Ovary (tissue), 9 donors: Measurements from ENCODE around the gene TMF1. TPM values are rescaled to one million over a fixed set of nuclear protein-coding genes. Genes with fewer than 3 reads are reported as not detected.

Source experiments
- DNase-seq, 5 donors: peaks; one replicate each; pipeline ENCODE4 v3.0.0-alpha.2; 2019 to 2020
- H3K27ac ChIP-seq, 2 donors: fragments of 200-600 bp; one replicate each; pipeline versions ENCODE4 v1.5.1 to v1.8.0; 2019 to 2022
- H3K27me3 ChIP-seq: fragments of 200-600 bp; one replicate; pipeline ENCODE4 v1.8.0; 2022
- H3K36me3 ChIP-seq: fragments of 200-600 bp; sonication (generic); one replicate; pipeline ENCODE4 v1.5.1; 2019
- H3K4me1 ChIP-seq: one replicate; pipeline ENCODE4 v1.8.1; 2013; ENCODE audit warnings: mild to moderate bottlenecking, moderate library complexity; ENCODE audit not compliant: insufficient read depth
- H3K4me3 ChIP-seq: fragments of 200-600 bp; sonication (generic); one replicate; pipeline ENCODE4 v1.5.1; 2017
- H3K9me3 ChIP-seq, 2 donors: fragments of 200-600 bp in 1 of 2; sonication (generic) in 1 of 2; one replicate each; pipeline versions ENCODE4 v1.5.1 to v1.8.1; 2013 to 2019; ENCODE audit warnings: mild to moderate bottlenecking in 1 of 2, moderate library complexity in 1 of 2
- EP300 ChIP-seq: sonication (generic); formaldehyde crosslinking; IDR thresholded peaks from one replicate; pipeline ENCODE4 v1.6.1; 2017; ENCODE audit warnings: antibody characterized with exemption
- POLR2A ChIP-seq: fragments of 450-650 bp; IDR thresholded peaks from one replicate; pipeline ENCODE4 v1.6.1; 2017; ENCODE audit warnings: antibody characterized with exemption, mild to moderate bottlenecking, moderate library complexity
- WGBS, 3 donors: extraction: QIAGEN DNeasy Blood & Tissue Kit in 1 of 3; methylation state at CpG; one replicate each; pipeline versions ENCODE4 v1.1.5 to v1.1.7; 2013 to 2017; 5-methylcytosine and 5-hydroxymethylcytosine counted together
- intact Hi-C, 4 donors: fragments of 100-400 bp; cut with DNase I; formaldehyde crosslinking; loops; one replicate each; pipeline versions ENCODE4 v1.11.0 to v1.15.1; 2022 to 2023
- polyA plus RNA-seq, 2 donors: library from polyadenylated mRNA; stranded (reverse); fragments of 200-250 nt in 1 of 2; fragments of 350-450 nt in 1 of 2; fragmentation: Illumina TruSeq in 1 of 2; extraction: RNeasy Lipid Tissue Mini Kit (QIAGEN cat#74804) in 1 of 2; gene quantifications; one replicate each; pipeline ENCODE4 v1.2.3, GENCODE V29; 2013 to 2014
- total RNA-seq, 7 donors: library from RNA; depleted of rRNA in 2 of 7; stranded (reverse); fragments of >200 nt in 2 of 7; fragmentation: NEBNext Ultra II Directional in 3 of 7; extraction: Animal tissue kit (Norgen Biotek cat#: 25700) in 3 of 7; gene quantifications; one replicate each; pipeline versions ENCODE4 v1.1.0 to v1.2.4, GENCODE V29; 2016 to 2023
- TF ChIP-seq, protein P1 (sequence below), 3 donors: fragments of 450-650 bp in 2 of 3; fragments of 200-600 bp in 1 of 3; IDR thresholded peaks; one replicate each; pipeline versions ENCODE4 v1.5.1 to v1.8.0; 2016 to 2022; ENCODE audit warnings: antibody characterized with exemption in 3 of 3, mild to moderate bottlenecking in 1 of 3
- donor health status: DM: no; HTN: no; CAD: no; lungs with moderate emphysema.
- donor health status: DM: no; HTN: no; CAD: no.
- donor health status: Bipolar disorder and iron deficiency.
- donor health status: DM: yes; HTN: yes; CAD: no.
- donor health status: DM: no; HTN: no; CAD: no.
- donor health status: DM: yes; HTN: yes; CAD: no.

TMF1 gene
- total and polyA plus RNA-seq, 9 donors, result 10.7 to 36.4 (median 28.3) TPM

DNA sequence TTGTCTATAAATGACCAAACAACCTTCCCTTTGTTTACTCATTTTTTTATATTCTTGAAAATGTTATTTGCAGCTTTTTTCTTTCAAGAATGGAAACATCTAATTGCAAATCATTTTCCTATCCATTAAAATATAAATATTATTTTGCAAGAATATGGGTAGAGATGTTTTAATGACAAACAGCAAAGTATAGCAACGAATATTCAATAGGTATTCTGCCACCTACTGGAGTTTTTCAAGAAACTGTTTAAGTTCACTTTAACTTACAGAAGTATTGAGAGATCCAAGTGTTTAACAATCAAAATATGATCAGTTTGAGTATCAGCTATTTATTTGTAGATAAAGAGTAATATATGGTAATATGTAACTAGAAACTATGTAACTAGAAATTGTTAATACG, 31.7 kb downstream of the TMF1 start:
- no peak overlapping the region for H3K4me3 ChIP-seq
- H3K4me1 ChIP-seq, result no peaks in the 10 kb centered on the region
- WGBS, 3 donors, result 43 to 53% (median 50%) methylated on average over 2 of the region's 2 CpGs
- no peaks in the 10 kb centered on the region for H3K9me3 ChIP-seq
- intact Hi-C loops, result no loop called here
- TF ChIP-seq EP300 (no peak), POLR2A (no peak)
- TF ChIP-seq, protein P1, sequence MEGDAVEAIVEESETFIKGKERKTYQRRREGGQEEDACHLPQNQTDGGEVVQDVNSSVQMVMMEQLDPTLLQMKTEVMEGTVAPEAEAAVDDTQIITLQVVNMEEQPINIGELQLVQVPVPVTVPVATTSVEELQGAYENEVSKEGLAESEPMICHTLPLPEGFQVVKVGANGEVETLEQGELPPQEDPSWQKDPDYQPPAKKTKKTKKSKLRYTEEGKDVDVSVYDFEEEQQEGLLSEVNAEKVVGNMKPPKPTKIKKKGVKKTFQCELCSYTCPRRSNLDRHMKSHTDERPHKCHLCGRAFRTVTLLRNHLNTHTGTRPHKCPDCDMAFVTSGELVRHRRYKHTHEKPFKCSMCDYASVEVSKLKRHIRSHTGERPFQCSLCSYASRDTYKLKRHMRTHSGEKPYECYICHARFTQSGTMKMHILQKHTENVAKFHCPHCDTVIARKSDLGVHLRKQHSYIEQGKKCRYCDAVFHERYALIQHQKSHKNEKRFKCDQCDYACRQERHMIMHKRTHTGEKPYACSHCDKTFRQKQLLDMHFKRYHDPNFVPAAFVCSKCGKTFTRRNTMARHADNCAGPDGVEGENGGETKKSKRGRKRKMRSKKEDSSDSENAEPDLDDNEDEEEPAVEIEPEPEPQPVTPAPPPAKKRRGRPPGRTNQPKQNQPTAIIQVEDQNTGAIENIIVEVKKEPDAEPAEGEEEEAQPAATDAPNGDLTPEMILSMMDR (IDR thresholded peaks at IDR 0.05), result no peak
- no peaks in the 10 kb centered on the region for H3K27me3 ChIP-seq
- H3K27ac ChIP-seq, result no peak overlapping the region
- no peak for DNase-seq
- H3K36me3 ChIP-seq, result no peaks in the 10 kb centered on the region

- WGBS, 3 donors, result 90 to 98% (median 96%) methylated on average over 2 of the region's 2 CpGs
- intact Hi-C loops, result no loop called here
- Histone ChIP-seq H3K9me3 (no peaks in the 10 kb centered on the region), H3K27me3 (no peaks in the 10 kb centered on the region), H3K27ac (no peak overlapping the region), H3K36me3 (no peaks in the 10 kb centered on the region), H3K4me3 (no peak overlapping the region), H3K4me1 (peaks cover 4% of the 10 kb centered on the region)
- DNase-seq, result no peak
- no peak for TF ChIP-seq EP300
- TF ChIP-seq, protein P1 (IDR thresholded peaks at IDR 0.05), result no peak
- no peak for TF ChIP-seq POLR2A
Observed at GRCh38 chr3:69016901-69017300, 35.2 kb downstream of the TMF1 start.

- no peak for DNase-seq
- intact Hi-C loops, result no loop called here
- H3K36me3 ChIP-seq, result no peaks in the 10 kb centered on the region
- H3K4me3 ChIP-seq, result no peak overlapping the region
- no peaks in the 10 kb centered on the region for H3K9me3 ChIP-seq
- no peak overlapping the region for H3K27ac ChIP-seq
- TF ChIP-seq POLR2A (no peak), EP300 (no peak)
- TF ChIP-seq, protein P1 (IDR thresholded peaks at IDR 0.05), result no peak
- 94 to 96% (median 95%) methylated on average over 4 of the region's 4 CpGs for WGBS, 3 donors
- H3K27me3 ChIP-seq, result no peaks in the 10 kb centered on the region
- peaks cover 4% of the 10 kb centered on the region for H3K4me1 ChIP-seq
Observed at GRCh38 chr3:69016102-69016501, 36.0 kb downstream of the TMF1 start.

DNA sequence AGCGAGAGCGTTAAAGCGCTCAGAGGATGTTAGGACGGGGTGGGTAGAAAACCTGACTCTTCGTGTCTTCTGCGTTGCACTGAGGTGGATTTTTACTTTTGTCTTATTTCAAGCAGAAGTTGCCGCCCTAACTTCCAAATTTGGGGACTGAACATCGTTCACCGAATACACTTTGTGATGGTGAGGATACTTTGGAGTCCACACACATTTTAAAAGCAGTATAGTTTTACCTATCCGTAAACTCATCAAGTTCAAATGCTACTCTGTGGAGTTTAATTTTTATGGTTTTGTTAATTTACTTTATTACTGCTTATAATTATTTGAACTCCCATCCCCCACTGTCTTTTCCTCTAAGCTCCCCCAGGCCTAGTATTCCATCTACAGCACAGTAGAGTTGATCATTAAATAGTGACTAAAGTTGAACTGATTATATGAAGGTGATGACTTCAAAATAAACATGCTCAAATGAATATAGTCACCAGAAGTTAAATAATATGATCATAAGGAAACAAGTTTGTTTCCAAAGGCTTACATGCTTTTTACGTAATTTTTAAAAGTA, 38.0 kb downstream of the TMF1 start:
- WGBS, 3 donors, result 10 to 12% (median 11%) methylated on average over 11 of the region's 11 CpGs
- no peaks in the 10 kb centered on the region for H3K27me3 ChIP-seq
- no peaks in the 10 kb centered on the region for H3K36me3 ChIP-seq
- TF ChIP-seq POLR2A, result no peak
- TF ChIP-seq EP300, result no peak
- no peaks in the 10 kb centered on the region for H3K9me3 ChIP-seq
- H3K4me3 ChIP-seq, result peak overlapping the region; percentile 85
- peak overlapping the region; percentile 96 to 100 for H3K27ac ChIP-seq
- peaks cover 4% of the 10 kb centered on the region for H3K4me1 ChIP-seq
- DNase-seq, result no peak
- intact Hi-C loops, result no loop called here

DNA sequence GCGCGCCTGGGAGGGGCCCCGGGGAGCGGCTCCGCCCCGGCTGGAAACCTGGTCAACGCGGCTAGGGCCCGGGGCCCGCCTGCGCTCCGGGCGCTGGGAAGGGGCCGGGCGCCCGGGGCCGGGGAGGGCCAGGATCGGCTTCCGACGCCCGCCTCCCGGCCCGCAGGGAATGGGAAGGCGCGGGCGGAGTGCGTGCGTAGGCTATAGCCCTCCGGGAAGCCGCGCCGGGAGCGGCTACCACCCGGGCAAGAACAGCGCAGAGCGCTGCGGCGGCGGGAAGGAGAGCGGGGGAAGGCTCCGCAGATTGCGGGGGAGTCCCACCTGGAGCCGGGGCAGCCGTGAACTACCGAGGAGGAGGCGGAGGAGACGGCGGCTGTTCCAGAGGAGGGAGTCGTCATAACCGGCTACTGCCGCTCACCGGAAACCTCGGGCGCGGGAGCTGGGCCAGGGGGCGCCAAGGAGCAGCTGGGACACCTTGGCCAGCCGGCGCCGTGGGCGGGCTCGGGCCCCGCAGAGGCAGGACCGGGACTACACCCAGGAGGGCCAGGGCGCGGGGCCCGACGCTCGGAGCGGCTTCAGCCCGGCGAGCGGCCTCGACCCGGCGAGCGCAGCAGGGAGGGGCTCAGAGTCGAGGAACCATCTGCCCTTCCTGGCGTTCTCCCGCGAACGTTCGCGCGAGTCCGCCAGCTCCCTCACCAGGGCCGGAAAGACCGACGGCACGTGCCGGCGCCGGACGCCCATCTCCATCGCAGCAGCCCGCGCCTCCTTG, 38.7 kb downstream of the TMF1 start, which contains the start of gene EOGT:
EOGT (minus strand) TSS at position 432 of the 769 bp plus-strand sequence. CDS start 3,838 bp downstream, outside the sequence.
- Histone ChIP-seq H3K4me1 (peaks cover 4% of the 10 kb centered on the region), H3K36me3 (no peaks in the 10 kb centered on the region), H3K9me3 (no peaks in the 10 kb centered on the region), H3K27ac (peak within 1 kb of the TSS; percentile 96 to 100), H3K4me3 (peak within 1 kb of the TSS; percentile 85), H3K27me3 (no peaks in the 10 kb centered on the region)
- 0 to 1% (median 0%) methylated on average over 60 to 96 of the region's 96 CpGs for WGBS, 3 donors
- DNase-seq, result peak; percentile 91 to 94 (median 92)
- intact Hi-C loops, result no loop called here
- TF ChIP-seq, protein P1 (IDR thresholded peaks at IDR 0.05), result peak; percentile 59 to 69 (median 63)
- no peak for TF ChIP-seq EP300
- TF ChIP-seq POLR2A, result peak; percentile 60
